HT-29 (cell line): Measurements from ENCODE around the gene SPATA2L. TPM values are rescaled to one million over a fixed set of nuclear protein-coding genes. Genes with fewer than 3 reads are reported as not detected.

Source experiments
- DNase-seq: peaks from one replicate; pipeline ENCODE4 v3.0.0-alpha.2; 2015; ENCODE audit warnings: low spot score
- total RNA-seq: library from RNA; depleted of rRNA; stranded (reverse); fragments of >200 nt; shearing (Covaris generic); gene quantifications from 2 replicates; pipeline ENCODE4 v1.2.3, GENCODE V29; 2014; rRNA removed

Gene SPATA2L, protein sequence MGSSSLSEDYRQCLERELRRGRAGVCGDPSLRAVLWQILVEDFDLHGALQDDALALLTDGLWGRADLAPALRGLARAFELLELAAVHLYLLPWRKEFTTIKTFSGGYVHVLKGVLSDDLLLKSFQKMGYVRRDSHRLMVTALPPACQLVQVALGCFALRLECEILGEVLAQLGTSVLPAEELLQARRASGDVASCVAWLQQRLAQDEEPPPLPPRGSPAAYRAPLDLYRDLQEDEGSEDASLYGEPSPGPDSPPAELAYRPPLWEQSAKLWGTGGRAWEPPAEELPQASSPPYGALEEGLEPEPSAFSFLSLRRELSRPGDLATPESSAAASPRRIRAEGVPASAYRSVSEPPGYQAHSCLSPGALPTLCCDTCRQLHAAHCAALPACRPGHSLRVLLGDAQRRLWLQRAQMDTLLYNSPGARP
- total RNA-seq, result 71.3 and 83.7 TPM in 2 replicates

GRCh38 chr16:89701425-89702406 lies at the start of gene SPATA2L:
Gene SPATA2L (minus strand): TSS chr16:89701705. CDS start chr16:89701232, 473 bp downstream.
- DNase-seq, result peak; percentile 95

GRCh38 chr16:89749637-89750036 lies 48.1 kb upstream of the SPATA2L start:
- peak; percentile 76 for DNase-seq

DNA sequence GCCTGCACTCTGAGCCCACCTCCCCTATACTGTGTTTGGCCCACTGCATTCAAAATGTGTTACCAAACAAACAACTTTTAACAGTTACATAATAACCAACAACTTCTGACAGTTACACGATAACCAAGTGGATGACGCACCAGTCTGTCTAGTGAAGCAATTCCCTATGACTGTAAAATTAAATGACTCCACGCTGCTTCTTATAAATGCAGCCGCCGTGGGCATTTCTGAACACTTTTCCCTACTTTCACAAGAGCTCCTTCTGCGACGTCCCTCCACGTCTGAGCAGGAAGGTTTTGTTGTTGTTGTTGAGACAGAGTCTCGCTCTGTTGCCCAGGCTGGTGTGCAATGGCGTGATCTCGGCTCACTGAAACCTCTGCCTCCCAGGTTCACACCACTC lies 47.4 kb upstream of the SPATA2L start:
- no peak for DNase-seq

GRCh38 chr16:89748076-89748475 lies 46.6 kb upstream of the SPATA2L start:
- DNase-seq, result no peak

DNA sequence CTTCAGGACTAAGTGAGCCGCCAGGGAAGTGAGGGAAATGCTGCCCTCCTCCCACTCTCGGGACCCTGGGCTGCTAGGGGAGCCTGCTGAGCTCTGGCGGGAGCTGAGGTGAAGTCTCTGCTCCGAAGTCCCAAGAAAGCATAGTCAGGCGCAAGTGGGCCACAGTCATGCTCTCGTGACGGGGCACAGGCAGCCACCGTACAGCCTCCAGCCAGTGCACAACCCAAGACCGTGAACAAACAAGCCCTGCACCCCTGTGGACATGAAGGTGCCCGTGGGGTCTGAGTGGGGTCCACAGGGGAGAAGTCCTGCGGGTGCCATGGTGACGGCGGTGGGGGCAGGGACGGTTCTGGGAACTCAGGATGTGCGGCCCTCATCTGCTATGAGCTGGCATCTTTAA lies 44.5 kb upstream of the SPATA2L start:
- DNase-seq, result no peak

- DNase-seq, result no peak
These were observed 43.3 kb upstream of the SPATA2L start for GRCh38 chr16:89744813-89745212.

- DNase-seq, result no peak
These were observed 41.4 kb upstream of the SPATA2L start for GRCh38 chr16:89742948-89743347.

DNA sequence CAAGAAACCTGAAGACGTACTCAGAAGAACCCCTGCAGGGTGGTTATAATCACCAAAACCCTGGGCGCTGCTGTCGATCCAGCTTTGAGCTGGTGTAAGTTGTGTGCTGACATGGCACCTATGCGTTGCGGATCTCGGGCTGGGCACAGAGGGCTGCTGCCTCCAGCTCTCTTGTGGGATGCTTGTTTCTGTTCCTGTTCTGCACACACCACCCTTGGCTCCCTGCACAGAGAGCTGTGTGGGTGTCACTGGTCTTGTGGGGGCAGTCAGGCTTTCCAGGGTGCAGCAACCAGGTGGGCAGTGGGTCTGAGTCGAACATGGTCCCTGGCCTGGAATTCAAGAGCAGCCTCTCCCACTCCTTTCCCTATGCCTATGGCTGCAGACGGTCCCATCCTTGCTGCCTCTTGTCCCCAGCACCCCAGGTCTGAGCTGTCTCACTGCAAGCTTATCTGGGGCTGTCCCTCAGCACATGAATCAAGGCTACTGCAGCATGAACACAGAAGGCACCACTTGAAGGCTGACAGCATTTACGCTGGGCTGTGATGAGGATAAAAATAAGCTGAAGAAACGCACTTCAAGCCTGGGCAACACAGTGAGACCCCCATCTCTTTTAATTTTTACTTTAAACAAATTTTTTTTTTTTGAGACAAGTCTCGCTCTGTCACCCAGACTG lies 40.0 kb upstream of the SPATA2L start:
- DNase-seq, result no peak

GRCh38 chr16:89739383-89739782 lies 37.9 kb upstream of the SPATA2L start:
- DNase-seq, result no peak

GRCh38 chr16:89738538-89739317 lies 37.2 kb upstream of the SPATA2L start:
- no peak for DNase-seq

GRCh38 chr16:89738072-89738377 lies 36.5 kb upstream of the SPATA2L start:
- no peak for DNase-seq

- DNase-seq, result no peak
These were observed 36.0 kb upstream of the SPATA2L start for GRCh38 chr16:89737341-89738071.

DNA sequence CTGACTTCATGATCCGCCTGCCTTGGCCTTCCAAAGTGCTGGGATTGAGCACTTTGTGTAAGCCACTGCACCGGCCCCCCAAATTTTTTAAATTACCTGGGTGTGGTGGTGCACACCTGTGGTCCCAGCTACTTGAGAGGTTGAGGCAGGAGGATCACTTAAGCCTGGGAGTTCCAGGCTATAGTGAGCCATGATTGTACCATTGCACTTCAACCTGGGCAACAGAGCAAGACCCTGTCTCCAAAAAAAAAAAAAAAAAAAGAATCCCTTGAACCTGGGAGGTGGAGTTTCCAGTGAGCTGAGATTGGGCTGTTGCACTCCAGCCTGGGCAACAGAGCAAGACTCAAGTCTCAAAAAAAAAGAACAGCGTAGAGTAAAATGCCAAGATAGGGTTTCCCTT lies 35.0 kb upstream of the SPATA2L start:
- DNase-seq, result no peak

DNA sequence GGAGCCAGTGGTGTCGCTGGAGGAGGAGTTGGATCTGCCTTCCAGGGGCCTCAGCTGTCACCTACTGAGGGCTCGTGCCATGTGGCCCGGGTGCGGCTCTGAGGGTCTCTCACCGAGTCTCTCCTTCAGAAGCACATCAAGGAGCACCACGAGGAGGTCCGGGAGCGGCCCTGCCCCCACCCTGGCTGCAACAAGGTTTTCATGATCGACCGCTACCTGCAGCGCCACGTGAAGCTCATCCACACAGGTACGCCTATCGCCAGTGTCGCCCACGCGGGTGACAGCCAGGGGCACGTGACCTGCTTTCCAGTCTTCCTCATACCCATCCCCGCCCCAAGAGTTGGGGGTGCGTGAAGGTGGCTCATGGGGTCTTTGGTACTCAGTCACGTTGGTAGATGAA lies 32.3 kb upstream of the SPATA2L start:
- no peak for DNase-seq

DNA sequence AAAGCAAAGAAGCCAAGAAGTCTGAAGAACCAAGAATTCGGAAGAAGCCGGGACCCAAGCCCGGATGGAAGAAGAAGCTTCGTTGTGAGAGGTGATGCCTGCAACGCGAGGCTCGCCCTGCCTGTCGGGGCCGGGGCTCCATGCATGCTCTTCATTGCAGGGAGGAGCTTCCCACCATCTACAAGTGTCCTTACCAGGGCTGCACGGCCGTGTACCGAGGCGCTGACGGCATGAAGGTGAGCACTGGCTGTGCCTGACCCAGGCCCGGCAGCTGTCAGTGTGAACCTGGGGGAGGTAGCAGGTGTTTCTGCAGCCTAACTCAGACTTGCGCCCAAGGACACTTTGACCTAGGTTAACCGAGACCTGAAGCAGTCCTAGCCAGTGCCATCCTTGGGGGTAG lies 31.8 kb upstream of the SPATA2L start:
- no peak for DNase-seq

GRCh38 chr16:89732918-89733242 lies 31.4 kb upstream of the SPATA2L start:
- no peak for DNase-seq

GRCh38 chr16:89732142-89732917 lies 30.8 kb upstream of the SPATA2L start:
- DNase-seq, result no peak

DNA sequence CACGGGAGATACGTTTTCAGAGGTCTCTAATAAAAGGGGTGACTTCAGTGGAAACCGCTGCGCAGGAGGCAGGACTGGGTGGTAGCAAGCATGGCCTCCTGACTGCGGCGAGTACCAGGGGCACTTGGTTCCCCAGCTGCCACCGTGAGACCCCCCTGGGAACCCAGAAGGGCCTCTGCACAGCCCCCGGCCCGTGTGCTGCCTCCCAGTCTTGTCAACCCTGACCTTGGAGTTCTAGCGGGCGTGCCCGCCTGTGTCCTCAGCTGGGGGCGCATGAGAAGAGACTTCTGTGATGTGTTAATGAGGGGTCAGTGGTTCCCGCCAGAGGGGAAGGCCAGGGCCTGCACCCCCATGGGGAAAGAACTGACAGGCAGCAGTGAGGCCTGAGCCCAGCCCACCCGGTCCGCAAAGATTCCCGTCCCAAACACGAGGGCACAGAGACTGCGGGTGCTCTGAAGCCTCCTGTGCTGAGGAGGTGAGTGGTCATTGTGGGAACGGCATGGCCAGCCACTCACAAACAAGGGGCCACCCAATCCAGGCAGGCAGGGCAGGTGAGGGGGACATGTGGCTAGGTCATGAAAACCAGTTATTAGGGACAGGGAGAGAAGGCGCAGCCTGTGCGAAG lies 29.2 kb upstream of the SPATA2L start:
- DNase-seq, result no peak

- DNase-seq, result no peak
These were observed 28.5 kb upstream of the SPATA2L start for GRCh38 chr16:89729863-89730593.
